HuH-7.5 (cell line): ENCODE results near the gene RSPH4A.
"Not testable (repeated sequence)": the region's sequence is repeated elsewhere in the genome, so short reads cannot be mapped to it uniquely, and the experiment has no call there.

Experiments used
- DNase-seq: peaks from one replicate; pipeline ENCODE4 v3.0.0; 2011; ENCODE audit warnings: low spot score

Gene RSPH4A

GRCh38 chr6:116629563-116629981 is 13.3 kb downstream of the RSPH4A start:
- no peak for DNase-seq

GRCh38 chr6:116631379-116631990 is 15.2 kb downstream of the RSPH4A start:
- peak; percentile 29 for DNase-seq

GRCh38 chr6:116633685-116634084 is 17.4 kb downstream of the RSPH4A start:
- peak; percentile 10 for DNase-seq

DNA sequence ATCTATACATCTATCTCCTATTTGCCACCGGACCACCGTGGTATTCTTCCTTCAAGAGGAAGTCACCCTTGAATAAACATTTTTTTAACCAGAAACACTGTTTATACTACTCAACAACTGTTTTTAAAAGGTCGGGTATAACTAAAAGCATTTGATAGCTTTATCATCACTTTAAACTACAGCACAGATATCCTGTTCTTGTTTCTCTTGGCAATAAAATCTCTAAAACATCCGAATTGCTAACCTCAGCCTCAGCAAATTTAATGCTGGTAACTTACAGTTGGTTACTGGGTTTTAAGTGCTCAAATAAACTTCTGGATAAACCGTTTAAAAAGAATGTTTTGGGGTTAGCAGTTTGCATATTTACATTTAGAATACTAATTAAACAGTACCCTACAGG is 31.9 kb downstream of the RSPH4A start:
- no peak for DNase-seq

DNA sequence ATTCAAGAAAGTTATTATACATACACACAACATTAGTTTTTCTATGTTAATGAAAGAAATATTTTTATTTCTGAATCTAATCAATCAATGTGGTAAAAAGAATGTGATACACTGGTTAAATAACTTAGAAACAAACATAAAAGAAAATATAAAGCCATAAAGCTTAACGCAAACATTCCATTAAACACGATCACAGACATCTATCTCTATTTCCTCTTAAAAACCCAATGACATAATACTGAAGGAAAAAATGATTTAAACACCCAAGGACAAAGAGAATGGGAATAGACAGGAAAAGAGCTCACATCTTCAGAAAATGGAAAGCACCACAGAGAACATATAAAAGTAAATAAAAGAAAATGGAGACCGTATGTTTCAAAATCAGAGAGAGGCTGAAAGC is 32.9 kb downstream of the RSPH4A start:
- DNase-seq, result no peak

GRCh38 chr6:116651916-116652315 is 35.6 kb downstream of the RSPH4A start:
- no peak for DNase-seq

GRCh38 chr6:116661594-116661993 is 45.3 kb downstream of the RSPH4A start:
- no peak for DNase-seq

GRCh38 chr6:116662202-116662601 is 45.9 kb downstream of the RSPH4A start:
- no peak for DNase-seq

- DNase-seq, result no peak
Measured at GRCh38 chr6:116663308-116663707, 47.0 kb downstream of the RSPH4A start.

- DNase-seq, result not testable (repeated sequence)
Measured at GRCh38 chr6:116664169-116664568, 47.9 kb downstream of the RSPH4A start.

- DNase-seq, result no peak
Measured at GRCh38 chr6:116665464-116665863, 49.2 kb downstream of the RSPH4A start.

DNA sequence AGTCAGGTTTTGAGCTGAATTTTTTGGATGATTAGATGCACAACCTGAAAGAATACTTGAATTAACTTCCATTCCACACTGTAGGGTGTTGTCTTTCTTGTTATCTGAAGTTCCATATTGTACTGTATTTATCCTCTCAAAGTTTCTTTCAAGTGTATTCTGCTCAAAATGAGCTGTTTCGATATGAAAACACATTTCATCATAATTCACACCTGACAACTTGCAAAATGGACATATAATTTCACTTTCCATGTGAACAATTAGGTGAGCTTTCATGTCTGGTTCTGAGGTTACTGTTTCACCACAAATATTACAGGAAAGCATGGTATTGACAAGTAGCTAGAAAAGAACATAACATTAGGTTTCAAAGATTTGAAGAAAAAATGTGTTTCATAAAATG is 50.6 kb downstream of the RSPH4A start:
- no peak for DNase-seq

GRCh38 chr6:116667623-116668022 is 51.3 kb downstream of the RSPH4A start:
- no peak for DNase-seq

- no peak for DNase-seq
Measured at GRCh38 chr6:116672306-116672705, 56.0 kb downstream of the RSPH4A start.

DNA sequence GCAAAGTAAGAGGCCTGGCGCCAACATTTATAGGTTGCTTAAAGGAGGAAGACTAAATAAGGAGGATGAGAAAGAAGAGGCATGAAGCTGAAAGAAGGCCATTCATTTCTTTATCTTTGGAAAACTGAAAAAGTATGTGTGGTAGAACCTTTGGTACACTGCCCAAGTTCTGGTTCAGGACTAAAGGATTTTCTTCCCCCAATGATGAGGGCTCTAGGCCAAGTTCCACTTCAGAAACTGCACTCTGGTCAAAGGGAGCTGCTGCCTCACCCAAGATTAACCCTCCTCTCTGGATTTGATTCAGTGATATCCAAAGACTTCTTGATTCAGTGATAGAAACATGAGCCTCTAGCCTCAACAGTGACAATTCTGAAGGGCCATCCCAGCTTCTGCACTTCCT is 59.7 kb downstream of the RSPH4A start:
- no peak for DNase-seq

DNA sequence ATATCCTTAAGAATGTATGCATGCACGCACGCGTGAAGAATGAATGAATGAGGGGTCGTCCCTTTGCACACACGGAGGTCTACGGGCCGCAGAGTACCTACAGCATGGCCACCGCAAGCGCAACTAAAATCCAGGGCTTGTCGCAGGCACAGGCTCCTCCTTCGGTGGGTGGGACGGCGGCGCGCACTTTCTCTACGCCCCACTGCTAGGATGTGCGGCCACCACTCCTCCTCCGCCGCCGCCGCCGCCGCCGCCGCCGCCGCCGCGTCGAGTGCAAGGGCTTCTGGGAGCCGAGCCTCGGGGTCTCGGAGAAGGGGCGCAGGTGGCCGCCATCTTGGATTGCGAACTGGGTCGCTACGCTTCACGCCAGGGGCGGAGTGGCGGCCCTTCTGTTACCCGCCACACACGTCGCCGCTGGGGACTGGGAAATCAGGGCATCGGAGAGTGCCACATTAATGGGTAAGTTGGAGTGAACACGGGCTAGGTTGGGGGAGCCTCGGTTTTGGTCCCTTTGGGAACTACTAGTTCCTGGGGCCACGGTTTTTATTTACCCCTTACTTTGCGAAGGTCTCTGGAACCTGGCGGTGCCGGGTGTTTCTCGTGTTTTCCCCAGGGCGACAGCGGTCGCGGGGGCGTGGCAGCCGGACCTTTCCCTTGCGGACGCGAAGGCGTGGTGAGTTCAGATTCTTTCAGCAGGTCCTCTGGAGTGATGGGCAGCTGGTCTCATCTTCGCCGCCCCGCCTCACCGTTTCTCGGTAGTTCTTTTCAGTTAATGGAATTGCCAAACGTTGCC is 64.8 kb downstream of the RSPH4A start, which contains the start of gene KPNA5:
KPNA5 (plus strand) TSS at position 332 of the 793 bp plus-strand sequence; CDS start at position 456, 124 bp downstream.
- DNase-seq, result peak; percentile 76

GRCh38 chr6:116682334-116682712 is 66.0 kb downstream of the RSPH4A start:
- no peak for DNase-seq
